ENCODE results near the gene UBE2E1.

UBE2E1 gene

GRCh38 chr3:23920151-23920655 is 114.4 kb downstream of the UBE2E1 start:
- DNase-seq, result no peak

DNA sequence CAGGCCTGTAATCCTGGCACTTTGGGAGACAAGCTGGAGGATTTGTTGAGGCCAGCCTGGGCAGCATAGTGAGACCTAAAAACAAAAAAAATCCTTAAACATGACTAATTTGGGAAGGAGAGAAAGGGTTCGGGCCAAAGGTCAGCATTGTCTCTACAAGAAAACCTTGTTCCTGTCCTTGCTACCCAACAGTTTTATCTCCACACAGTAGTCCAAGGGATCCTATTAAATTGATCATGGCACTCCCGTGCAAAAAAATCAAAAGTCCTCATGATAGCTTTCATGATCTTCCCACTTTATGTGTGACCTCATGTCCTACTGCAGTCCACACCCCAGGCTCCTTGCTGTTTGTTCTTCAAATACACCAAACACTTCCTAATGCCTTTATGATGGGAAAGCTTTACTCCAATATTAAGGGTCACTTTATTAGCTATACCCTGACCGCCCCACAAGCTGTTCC is 115.3 kb downstream of the UBE2E1 start:
- no peak for DNase-seq

GRCh38 chr3:23923786-23924185 is 118.0 kb downstream of the UBE2E1 start:
- DNase-seq, result no peak

- no peak for DNase-seq
Observed at GRCh38 chr3:23926246-23926645, 120.5 kb downstream of the UBE2E1 start.

DNA sequence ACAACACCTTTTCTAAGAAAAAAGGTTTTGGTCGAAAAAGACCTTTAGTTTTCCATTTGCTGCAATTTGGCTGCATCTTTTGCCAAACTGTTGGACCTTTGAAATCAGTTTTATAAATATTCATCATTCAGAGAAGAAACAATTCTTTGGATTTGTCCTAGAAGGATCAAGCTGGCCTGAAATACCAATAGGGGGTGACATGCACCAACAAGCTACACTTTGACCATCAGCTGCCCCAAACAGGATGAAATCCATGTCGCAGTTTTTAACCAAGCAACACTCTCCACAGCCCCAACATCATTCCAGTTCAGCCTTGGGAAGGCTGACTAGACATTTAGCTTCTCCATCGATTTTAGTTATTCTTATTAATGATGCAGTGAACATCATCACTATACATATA is 121.0 kb downstream of the UBE2E1 start:
- no peak for DNase-seq

DNA sequence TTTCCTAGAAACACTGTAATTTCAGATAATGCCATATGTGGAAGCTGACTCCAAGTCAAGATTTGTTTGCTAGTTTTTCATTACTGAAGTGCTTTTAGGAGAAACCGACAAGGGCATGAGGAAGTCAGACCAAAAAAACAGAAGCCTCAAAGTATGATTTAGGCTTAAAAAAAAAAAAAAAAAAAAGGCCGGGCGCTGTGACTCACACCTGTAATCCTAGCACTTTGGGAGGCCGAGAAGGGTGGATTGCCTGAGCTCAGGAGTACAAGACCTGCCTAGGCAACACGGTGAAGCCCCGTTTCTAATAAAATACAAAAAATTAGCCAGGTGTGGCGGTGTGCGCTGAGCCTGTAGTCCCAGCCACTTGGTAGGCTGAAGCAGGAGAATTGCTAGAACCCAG is 122.8 kb downstream of the UBE2E1 start:
- DNase-seq, result no peak

- DNase-seq, result no peak
Observed at GRCh38 chr3:23931597-23931996, 125.8 kb downstream of the UBE2E1 start.

DNA sequence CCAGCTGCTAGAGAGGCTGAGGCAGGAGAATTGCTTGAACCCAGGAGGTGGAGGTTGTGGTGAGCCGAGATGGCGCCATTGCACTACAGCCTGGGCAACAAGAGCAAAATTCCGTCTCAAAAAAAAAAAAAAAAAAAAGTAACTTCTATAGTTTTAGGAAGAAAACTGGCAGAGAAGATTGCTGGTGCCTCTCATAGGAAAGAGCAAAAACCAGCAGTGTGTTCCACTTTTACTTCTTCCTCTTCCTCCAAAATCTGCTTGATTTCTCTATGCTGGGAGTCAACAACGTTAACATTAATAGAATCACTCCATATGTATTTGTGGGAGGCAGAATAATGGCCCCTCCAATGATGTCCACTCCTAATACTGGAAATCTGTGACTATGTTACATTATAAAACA is 126.8 kb downstream of the UBE2E1 start:
- DNase-seq, result no peak

DNA sequence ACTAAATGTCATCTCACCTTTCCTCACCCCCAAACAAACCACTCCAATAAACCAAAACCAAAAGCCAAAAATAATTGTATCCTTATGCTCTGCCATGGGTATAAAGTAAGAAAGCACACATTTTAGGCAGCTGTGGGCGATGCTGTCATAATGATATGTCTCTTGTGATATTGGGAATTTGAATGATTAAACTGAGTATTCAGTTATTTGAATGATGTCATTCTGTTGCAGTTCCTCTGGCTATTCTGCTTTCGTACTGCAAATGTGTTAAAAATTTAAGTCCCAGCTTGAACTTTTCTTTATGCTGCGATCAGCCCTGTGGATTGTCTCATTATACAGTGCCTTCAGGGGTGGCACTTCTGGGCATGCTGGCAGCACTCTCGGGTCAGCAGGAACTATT is 128.5 kb downstream of the UBE2E1 start:
- no peak for DNase-seq

DNA sequence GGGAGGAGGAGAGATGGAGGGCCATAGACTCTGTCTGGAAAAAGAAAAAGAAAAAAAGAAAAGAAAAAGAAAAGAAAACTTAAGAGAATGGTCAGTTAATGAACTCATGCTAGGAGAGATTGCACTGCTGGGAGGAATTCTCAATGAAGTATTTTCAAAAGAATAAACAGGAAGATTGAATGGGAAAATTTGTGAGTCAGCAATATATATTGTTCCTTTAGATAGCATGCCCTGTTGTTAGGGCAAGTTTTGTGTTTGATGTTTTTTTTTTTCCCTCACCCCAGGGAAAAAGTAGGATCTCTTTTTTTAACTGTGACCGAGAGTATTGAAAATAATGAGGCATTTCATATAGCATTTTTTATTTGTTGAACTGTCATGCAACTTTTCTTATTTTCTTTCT is 131.5 kb downstream of the UBE2E1 start:
- no peak for DNase-seq

- no peak for DNase-seq
Observed at GRCh38 chr3:23938688-23939087, 132.9 kb downstream of the UBE2E1 start.

DNA sequence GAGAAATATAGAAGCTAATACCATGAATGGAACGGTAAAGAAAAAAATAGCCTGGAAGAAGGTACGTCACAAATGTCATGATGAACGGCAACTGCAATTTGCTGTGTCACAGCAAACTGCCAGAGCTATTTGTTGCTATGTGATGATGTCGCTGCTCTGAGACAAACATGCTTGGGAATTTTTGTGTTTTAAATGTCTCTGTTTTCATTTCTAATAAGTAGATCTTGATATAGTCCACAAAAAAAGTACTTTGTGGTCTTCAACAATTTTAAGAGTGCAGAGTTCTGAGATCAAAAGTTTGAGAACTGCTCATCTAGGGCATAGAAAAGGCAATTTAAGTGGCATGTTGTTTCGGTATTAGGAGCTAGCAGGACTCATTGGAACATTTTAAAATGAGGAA is 135.0 kb downstream of the UBE2E1 start:
- no peak for DNase-seq
